Measurements from ENCODE around the gene ERI3.

GRCh38 chr1:44220001-44220751 lies 134.9 kb downstream of the ERI3 start:
- TF ChIP-seq CTCF (IDR thresholded peaks at IDR 0.05; ENCODE audit: insufficient read depth, low read length, poor library complexity, severe bottlenecking) = no peak
- TF ChIP-seq EZH2phosphoT487 (conservative IDR thresholded peaks at IDR 0.05; ENCODE audit: low read length) = no peak

All from SU-DHL-6 (cell line).